ENCODE results near the gene TMEM132C. TPM values are rescaled to one million over a fixed set of nuclear protein-coding genes. Genes with fewer than 3 reads are reported as not detected.
A peak's percentile ranks its signal among the peaks of the same experiment; 100 is the strongest.

The TMEM132C gene
- total and polyA plus RNA-seq, 2 of the 8 experiments (the other 6 are each of a cell fraction or from before 2014, with no cell fraction given): 0.23 to 0.76 TPM

GRCh38 chr12:128382946-128383345 lies 116.0 kb downstream of the TMEM132C start:
- no peak overlapping the region; a peak in 1 of 4 replicates for H3K4me2 ChIP-seq (ENCODE audit: insufficient read depth in 1 of 2, low read depth in 2 of 2, low read length in 2 of 2)
- peaks cover 0 to 10% (median 6%) of the 10 kb centered on the region in 4 experiments; a peak in 5 of 7 replicates for H3K27me3 ChIP-seq (replicated peaks in 1 of 4; ENCODE audit: control insufficient read depth in 3 of 4, extremely low read depth in 1 of 4, insufficient read depth in 3 of 4, low read length in 3 of 4)
- peak overlapping the region; percentile 93 for H2BK15ac ChIP-seq (ENCODE audit: low read length)
- H4K5ac ChIP-seq (ENCODE audit: insufficient read length, low read depth, low read length): no peak overlapping the region
- no peak overlapping the region for H3K4ac ChIP-seq (replicated peaks; ENCODE audit: insufficient read length, low read depth, low read length)
- H3K9ac ChIP-seq (replicated peaks in 1 of 4; ENCODE audit: extremely low read depth in 1 of 4, low read depth in 3 of 4, low read length in 3 of 4): no peak overlapping the region
- H2AFZ ChIP-seq (ENCODE audit: low read length): no peak overlapping the region
- peaks cover 0 to 7% of the 10 kb centered on the region in 2 experiments for H4K20me1 ChIP-seq (replicated peaks in 1 of 2; ENCODE audit: control insufficient read depth in 1 of 2, insufficient read depth in 2 of 2, low read length in 2 of 2)
- no peak overlapping the region for H3K18ac ChIP-seq (ENCODE audit: extremely low read depth, low read length)
- H2AK5ac ChIP-seq (ENCODE audit: low read depth, low read length): peak overlapping the region; percentile 97; the same call in 1 of the 2 replicates
- H3K79me1 ChIP-seq (ENCODE audit: low read depth, low read length): no peaks in the 10 kb centered on the region
- 0 out of 2 replicates have a peak, but pooled peaks cover 3% of the 10 kb centered on the region for H3K23me2 ChIP-seq (ENCODE audit: low read depth, low read length)
- H2BK5ac ChIP-seq (ENCODE audit: low read depth, low read length): peak overlapping the region; percentile 61; the same call in 1 of the 2 replicates
- no peak overlapping the region for H3K4me3 ChIP-seq (ENCODE audit: extremely low read depth in 1 of 4, insufficient read depth in 2 of 4, low read depth in 3 of 4, low read length in 4 of 4)
- H3K14ac ChIP-seq (ENCODE audit: insufficient read length): no peak overlapping the region
- H3K56ac ChIP-seq (replicated peaks; ENCODE audit: insufficient read length, low read depth, low read length): peak overlapping the region; percentile 19
- peaks cover 0 to 4% (median 2%) of the 10 kb centered on the region in 4 experiments; a peak in 3 of 7 replicates for H3K4me1 ChIP-seq (replicated peaks in 1 of 4; ENCODE audit: control insufficient read depth in 3 of 4, insufficient read depth in 4 of 4, low read length in 3 of 4)
- no peaks in the 10 kb centered on the region for H3K36me3 ChIP-seq (ENCODE audit: control insufficient read depth in 2 of 4, insufficient read depth in 4 of 4, low read length in 3 of 4)
- H2BK120ac ChIP-seq (replicated peaks; ENCODE audit: low read depth, low read length): no peak overlapping the region
- no peaks in the 10 kb centered on the region for H3K9me3 ChIP-seq (ENCODE audit: insufficient read depth in 2 of 2, low read depth in 1 of 2, low read length in 1 of 2)
- no peak overlapping the region for H3K23ac ChIP-seq (ENCODE audit: insufficient read length)
- H2BK20ac ChIP-seq (ENCODE audit: low read length): peak overlapping the region; percentile 2; the same call in 1 of the 2 replicates
- 96% methylated on average over 7 of the region's 7 CpGs; no CpG with 5 or more reads in 1 of the 2 experiments for WGBS, 2 experiments (ENCODE audit: extremely low coverage in 1 of 2, insufficient coverage in 1 of 2, insufficient read length in 1 of 2, insufficient replicate concordance in 2 of 2, low coverage in 1 of 2, low lambda C conversion rate in 2 of 2, missing lambda C conversion rate in 1 of 2)
- CTCF ChIA-PET (ENCODE audit: partially characterized antibody): interaction anchor here (0.9 to 4.7 kb wide), 4 partner anchors 9 to 123 kb away, joined by 3 to 35 read pairs (median 7); no protein-coding TSS in a partner anchor
- H3K27ac ChIP-seq (ENCODE audit: low read depth, low read length): no peak overlapping the region
- no peak for DNase-seq (ENCODE audit: low read depth in 1 of 2, low spot score in 2 of 2)
- H2BK12ac ChIP-seq (ENCODE audit: low read depth, low read length): peak overlapping the region; percentile 88
- H4K8ac ChIP-seq (ENCODE audit: extremely low read depth, insufficient read depth, low read length): no peak overlapping the region
- no peaks in the 10 kb centered on the region for H3K79me2 ChIP-seq (ENCODE audit: control insufficient read depth in 1 of 2, insufficient read depth in 2 of 2, low read length in 2 of 2)
- H4K91ac ChIP-seq (replicated peaks; ENCODE audit: insufficient read length, low read length): peak overlapping the region; percentile 35
- POLR2A ChIA-PET (ENCODE audit: partially characterized antibody): interaction anchor here (1.1 kb wide), 1 partner anchor 17 kb away, joined by 3 read pairs; no protein-coding TSS in a partner anchor
- no peak for FAIRE-seq
- TF ChIP-seq POLR2A (IDR thresholded peaks at IDR 0.05; ENCODE audit: control extremely low read depth in 1 of 2, low read depth in 2 of 2, low read length in 2 of 2) (no peak), NANOG (IDR thresholded peaks at IDR 0.05; ENCODE audit: insufficient read depth, low read depth, low read length, poor library complexity, severe bottlenecking) (no peak), MAFK (IDR thresholded peaks at IDR 0.05; ENCODE audit: low read depth, low read length) (no peak), CTCF (IDR thresholded peaks at IDR 0.05; ENCODE audit: control extremely low read depth in 1 of 3, insufficient read depth in 1 of 3, low read depth in 1 of 3, low read length in 3 of 3) (no peak), USF2 (IDR thresholded peaks at IDR 0.05; ENCODE audit: low read length) (no peak), SIX5 (IDR thresholded peaks at IDR 0.05; ENCODE audit: low read depth, low read length) (no peak), RAD21 (IDR thresholded peaks at IDR 0.05 in 1 of 2, conservative IDR thresholded peaks at IDR 0.05 in 1 of 2; ENCODE audit: low read depth in 2 of 2, low read length in 2 of 2) (no peak), POU5F1 (IDR thresholded peaks at IDR 0.05; ENCODE audit: low read depth, low read length) (no peak)
